ENCODE measurements around the gene CLIC5.

Gene CLIC5

GRCh38 chr6:46015119-46015968, at the start of gene CLIC5:
CLIC5 (minus strand) TSS chr6:46015860; CDS start chr6:46015542, 318 bp downstream.
- DNase-seq = no peak

GRCh38 chr6:46062991-46063390, 47.3 kb upstream of the CLIC5 start:
- no peak for DNase-seq

- no peak for DNase-seq
These were observed 46.7 kb upstream of the CLIC5 start for GRCh38 chr6:46062312-46062711.

DNA sequence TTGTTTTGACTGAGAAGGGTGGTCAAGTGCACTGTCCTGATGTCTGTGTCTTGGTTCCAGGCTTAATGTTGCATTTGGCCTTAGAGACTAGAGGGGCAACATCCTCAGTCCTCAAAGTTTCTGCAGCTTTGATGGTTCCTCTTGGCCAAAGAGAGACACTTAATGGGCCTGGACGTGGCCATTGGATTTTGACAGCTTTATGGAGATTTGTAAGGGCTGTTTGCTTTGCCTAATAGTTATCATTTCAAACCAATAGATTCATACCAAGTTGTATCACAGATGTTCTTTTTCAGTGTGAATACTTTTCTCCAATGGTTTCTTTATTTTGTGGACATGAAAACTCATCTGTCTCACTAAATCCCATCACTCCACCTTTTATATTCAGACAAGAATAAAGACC, 45.8 kb upstream of the CLIC5 start:
- no peak for DNase-seq

DNA sequence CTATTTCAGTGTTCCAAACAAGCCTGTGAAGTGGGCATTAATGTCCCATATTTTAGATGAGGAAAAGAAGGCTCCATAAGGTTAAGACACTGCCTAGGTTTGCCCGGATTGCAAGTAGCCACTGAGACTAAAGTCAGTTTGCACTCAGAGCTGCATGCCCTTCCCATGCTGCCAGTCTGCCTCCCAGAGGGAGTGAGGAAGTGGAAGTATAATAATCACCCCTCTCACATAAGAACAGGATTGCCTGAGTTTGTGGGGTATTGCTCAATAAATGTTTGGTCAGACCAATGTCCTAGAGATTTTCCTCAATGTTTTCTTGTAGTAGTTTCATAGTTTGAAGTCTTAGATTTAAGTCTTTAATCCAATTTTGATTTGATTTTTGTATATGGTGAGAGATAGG, 43.9 kb upstream of the CLIC5 start:
- DNase-seq = no peak

DNA sequence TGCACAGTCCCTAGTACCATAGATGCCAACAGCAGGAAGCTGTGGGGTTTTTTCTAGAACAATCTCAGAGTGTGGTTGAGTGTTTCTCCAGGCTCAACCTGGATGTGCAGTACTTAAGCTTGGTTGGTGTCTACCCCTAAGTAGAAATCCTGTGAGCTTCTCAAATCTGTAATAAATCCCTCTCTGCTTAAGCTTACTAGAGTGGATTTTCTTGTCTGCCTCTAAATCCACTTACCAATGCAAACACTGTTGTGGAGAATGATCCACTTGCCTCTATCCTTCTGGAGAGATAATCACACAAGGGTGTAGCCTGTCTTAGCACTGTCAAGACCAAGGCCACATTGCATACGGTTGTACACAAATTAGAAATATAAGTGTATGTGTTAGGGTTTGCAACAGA, 43.3 kb upstream of the CLIC5 start:
- DNase-seq = no peak

DNA sequence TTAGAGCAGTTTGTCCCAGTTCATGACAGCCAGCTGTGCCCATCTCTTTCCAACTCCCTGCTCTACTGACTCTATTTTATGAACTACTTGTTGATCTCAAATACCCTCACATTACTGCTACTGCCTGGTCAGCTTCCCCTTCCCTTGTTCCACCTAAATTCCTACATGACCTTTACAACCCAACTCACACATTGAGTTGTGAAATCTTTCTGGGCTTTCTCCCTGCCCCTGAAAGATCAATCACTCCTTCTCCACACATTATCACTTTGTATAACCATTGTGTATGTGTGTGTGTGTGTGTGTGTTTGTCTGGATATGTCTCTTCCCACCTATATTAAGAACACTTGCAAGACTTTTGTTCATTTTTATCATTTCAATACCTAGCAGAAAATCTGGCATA, 42.1 kb upstream of the CLIC5 start:
- no peak for DNase-seq

- DNase-seq = no peak
These were observed 41.4 kb upstream of the CLIC5 start for GRCh38 chr6:46056906-46057529.

DNA sequence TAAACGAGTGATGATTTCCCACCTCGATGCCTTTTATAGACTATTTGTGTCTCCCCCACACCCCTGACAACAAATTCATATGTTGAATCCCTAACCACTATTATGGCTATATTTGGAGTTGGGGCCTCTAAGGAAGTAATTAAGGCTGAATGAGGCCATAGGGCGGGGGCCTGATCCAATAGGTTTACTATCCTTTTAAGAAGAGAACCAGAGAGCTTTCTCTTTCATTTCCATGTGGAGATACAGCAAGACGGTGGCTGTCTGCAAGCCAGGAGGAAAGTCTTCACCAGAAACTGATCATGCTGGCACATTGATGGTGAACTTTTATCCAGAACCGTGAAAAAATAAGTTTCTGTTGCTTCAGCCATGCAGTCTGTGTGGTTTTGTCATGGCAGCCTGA, 38.9 kb upstream of the CLIC5 start:
- DNase-seq = no peak

DNA sequence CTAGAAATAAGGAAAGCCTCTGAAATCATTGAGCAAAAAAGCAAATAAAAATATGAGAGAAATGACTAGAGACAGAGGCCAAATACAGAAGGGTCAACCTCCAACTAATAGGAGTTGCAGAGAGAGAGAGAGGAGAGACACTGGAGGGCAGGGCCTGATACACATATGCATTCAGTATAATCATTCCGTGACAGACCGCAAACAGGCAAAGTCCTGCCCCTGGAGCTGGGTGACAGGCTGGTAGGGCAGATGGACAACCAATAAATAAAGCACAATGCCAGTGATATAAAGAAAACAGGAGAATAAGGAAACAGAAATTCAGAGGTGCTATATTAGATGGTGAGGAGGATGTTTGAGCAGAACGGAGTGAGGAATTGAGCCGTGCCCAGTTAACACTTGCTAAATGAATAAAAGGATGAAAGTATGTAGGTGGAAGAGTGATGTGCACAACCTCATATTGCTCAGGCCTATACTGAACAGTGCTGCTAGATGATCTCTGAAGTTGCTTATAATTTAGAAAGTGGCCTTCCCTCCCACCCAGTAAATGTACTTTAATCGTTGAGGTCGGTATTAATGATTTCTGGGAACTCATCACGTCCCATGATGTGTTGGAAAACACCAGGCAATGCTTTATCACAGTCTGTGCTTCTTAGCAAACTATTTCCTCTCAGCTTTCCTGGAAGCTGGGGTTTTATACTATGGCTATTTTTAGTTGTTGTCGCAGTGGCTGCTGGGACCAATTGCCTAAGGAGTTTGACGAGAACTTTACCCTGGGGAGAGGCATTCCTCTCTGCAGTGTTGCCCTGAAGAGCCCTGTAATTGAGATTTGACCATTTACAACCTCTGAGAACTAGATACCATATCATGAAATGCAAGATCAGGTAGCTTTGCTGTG, 37.6 kb upstream of the CLIC5 start:
- DNase-seq = no peak

DNA sequence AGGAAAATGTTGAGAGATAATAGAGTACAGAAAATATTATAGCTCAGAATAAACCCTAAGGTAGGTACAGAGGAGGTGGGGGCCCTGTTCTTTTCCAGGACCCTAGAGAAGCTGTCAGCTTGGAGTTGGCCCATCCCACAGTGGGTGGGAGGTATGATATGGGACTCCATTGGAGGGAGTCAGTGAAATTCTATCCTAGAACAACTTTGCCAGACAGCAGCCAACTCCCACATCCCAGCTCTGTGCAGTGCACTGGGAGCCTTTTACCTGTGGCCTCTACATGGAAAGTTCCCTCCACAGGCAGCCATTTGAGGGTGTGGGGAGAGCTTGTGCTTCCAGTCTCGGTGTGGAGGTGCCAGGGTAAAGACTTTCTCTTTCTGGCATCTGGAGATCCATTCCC, 36.8 kb upstream of the CLIC5 start:
- no peak for DNase-seq

DNA sequence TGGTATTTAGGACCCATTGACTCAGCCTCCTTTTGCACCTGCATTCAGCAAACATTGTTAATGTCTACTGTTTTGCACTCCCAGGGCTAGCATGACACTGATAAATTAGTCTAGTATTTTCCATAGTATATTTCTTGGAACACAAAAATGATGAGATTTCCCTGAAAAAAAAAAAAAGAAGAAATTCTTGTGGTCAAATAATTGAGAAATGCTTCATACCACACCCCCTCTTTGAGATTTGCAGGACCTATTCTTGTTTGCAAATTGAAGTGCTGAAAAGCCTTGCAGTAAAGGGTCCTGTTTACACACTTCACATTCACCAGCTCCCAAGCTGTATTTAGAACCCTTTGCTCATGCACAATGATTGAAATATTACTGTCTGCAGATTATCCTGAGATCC, 36.3 kb upstream of the CLIC5 start:
- DNase-seq = no peak

DNA sequence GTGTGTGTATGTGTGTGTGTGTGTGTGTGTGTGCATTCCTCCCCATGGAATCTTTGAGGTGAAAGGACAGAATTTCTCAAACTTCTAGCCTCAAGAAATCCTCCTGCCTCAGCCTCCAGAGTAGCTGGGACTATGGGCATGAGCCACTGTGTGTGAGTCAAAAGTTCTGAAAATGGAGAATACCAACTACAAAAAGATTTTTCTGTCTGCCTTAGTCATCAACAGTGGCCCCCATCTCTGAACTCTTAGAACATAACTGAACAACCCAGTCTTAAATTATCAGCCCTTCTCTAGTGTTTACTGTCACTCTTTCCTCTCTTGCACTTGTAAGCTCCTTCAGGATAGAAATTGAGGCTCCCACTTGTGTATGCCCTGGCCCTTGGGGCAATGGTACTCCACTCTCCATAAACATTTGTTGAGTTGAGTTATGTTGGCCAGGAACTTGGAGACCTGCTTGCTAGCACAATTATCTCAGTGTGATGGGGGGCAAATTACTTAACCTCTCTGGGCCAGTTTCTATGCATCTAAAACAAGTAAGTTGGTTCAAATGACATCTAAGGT, 35.3 kb upstream of the CLIC5 start:
- no peak for DNase-seq

DNA sequence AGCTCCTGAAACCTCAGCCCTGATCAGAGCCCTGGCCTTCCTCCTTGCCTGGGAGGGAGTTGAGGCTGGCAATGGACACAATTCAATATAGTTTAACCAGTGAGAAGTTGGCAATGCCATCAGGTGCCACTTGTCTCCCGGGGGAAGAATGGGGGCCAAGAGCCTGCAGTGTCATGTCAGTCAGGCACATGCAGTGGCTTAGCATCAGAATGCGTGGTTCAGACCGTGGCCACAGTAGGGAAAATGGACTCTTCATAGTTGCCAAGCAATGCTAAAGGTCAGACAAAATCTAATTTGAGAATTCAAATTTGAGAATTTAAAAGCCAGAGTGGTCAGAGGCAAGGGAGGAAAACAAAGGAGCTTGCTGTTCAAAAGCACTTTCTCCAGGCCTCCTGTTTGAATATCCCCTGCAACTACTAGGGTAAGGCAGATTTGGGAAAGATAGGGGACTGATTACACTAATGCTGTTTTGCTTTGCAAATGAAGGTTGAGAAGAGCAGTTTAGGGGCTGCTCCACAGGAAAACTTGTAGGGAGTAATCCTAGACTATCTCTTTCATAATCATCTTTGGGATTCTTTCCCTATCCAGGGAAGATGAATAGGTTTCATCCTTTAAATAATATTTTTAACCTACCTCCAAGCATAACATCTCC, 33.1 kb upstream of the CLIC5 start:
- no peak for DNase-seq

DNA sequence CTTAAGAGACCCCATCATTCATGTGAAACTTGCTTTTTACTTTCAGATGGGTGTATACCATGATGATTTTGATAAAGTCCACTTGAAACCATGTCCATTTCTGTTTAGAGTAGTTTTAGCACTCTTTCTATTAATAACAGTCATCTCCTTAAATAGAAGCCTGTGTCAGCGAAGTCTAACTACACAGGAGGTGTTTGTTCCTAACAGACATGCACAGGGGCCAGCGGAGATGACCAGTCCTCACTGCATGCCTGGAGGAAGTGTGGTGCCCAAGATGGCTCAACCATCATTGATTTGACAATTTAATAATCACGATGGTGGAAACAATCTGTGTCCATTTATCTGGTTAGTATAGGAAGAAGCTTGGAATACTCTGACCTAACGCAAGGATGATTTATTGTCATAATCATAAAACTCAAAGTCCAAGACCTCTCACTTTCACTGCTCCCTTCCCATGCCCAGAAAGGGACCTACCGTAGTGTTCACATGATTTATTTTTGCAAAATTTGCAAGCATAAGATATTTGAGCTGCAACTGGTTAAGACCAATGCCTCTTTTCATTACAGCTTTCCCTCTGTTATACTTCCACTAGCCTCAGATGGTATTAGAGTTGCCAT, 31.0 kb upstream of the CLIC5 start:
- no peak for DNase-seq

DNA sequence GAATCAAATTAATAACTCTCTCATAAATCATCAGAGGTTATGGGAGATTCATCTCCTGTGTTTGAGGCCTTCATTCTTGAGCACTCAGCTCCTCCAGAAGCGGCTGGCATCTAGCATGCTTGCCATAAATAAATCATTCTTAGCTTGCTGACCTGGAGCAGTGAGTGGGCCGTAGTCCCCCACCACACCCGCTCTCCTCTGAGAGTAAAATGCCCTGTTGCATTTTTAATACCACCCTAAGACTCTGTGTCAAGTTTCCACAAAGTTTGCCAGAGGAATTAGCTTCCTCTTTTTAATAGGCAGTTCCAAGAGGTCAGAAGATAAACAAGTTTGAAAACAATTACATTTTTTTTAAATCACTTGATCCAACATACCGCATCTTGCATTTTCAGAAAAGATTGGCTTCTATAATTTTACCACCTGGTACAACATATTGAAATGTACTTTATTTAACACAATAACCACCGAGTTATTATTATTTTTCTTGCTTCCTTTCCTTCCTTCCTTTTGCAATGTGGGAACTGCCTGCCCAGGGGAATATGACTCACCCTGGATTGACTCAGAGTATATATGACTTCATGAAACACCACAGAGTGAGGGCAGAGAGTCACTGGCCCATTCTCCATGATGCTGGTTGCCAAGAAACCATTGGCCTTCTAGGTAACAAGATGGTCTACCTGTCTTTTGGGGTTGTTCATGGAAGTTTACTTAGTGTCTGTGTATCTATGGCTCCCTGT, 29.4 kb upstream of the CLIC5 start:
- DNase-seq = no peak

DNA sequence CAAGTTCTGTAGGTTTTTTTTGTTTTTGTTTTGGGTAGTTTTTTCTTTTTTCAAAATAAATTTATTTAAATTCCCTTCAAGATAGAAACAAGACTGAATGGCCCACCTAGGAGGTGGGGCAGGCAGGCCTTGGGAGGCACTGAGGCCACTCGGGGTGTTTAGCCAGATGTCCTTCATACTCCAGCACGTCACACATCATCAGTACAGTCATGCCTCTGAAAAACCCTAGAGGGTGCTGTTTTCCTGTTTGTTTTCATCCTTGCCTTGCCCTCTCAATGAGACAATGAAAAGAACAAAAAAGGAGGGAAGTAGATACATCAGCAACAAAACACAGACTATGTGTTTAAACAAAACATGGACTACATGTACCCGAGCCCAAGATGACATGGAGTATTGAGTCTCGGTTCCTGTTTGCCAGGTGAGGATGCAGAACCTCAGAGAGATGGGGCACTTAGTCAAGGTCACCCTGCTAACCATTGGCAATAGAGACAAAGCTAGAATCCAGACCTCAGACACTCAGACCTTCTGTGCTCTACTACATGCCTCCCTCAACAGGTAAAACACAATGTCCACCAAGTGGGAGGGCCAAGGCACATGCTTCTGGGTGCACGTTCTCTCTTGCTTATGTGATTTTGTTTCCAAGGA, 26.8 kb upstream of the CLIC5 start:
- peak; percentile 27 for DNase-seq

GRCh38 chr6:46040288-46040687, 24.6 kb upstream of the CLIC5 start:
- no peak for DNase-seq

DNA sequence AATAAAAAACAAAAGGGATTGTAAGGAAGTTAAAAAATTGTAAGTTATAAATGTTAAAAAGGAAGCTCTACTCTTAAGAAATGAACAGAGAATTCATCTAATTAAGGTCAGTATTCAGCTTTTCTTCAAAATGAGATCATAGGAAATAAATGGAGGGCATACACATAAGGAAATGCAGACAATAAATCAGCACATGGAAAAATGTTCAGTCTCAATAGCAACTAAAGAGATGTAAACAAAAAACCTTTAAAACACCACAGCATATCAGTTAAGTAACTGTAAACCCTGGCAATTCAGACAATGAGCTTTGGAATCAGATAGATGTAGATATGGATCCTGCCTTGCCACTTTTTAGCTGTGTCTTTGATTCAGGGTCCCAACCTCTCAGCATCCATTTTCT, 24.0 kb upstream of the CLIC5 start:
- no peak for DNase-seq

DNA sequence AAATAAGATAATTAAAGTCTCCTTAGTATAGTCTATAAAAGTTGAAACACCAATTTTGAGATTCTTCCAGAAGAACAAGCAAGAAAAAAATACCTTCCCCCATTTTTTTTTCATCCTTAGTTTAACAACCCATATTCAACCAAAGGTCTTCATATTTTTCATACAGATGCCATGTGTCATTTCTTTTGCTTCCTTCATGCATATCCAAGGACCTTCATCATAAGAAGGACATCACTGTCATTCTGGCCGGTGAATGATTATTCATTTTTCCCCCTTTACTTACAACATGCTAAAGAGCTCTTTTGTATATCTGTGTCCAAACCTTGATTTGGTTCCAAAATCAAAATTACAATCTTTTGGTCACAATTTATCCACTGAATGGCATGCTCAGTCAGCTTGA, 21.3 kb upstream of the CLIC5 start:
- no peak for DNase-seq

DNA sequence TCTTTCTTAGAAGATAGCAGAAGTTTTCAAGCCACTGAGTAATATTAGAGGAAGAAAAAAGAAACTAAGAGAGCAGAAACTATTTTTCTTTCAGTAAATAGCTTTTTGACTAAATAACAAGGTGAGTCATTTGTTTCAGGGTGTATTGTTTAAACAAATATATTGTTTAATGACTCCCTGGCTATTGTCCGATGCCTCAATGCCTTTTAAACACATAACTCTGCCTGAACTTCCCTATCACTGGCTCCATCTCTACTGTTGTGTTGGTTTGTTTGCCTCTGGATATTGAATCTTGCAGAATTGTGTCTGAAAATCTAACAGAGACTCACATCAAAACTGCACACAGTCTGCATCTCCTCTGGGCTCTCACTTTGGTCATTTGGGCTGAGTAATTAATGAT, 19.6 kb upstream of the CLIC5 start:
- DNase-seq = no peak

Data from DMS79 treated with DMSO at 0.1 percent for 48 hours (cell line).